D721Med (cell line): ENCODE data around the gene SNX8.

Experiments
- DNase-seq: peaks from one replicate; pipeline ENCODE4 v3.0.0; 2011; ENCODE audit warnings: low spot score; ENCODE audit not compliant: insufficient read length
- FAIRE-seq: peaks from 2 replicates; lab custom pipeline; 2011; peaks lifted over from hg19 to GRCh38; lab: Jason Lieb, UNC
- CTCF ChIP-seq: IDR thresholded peaks from 2 replicates; pipeline ENCODE4 v1.5.1; 2012; ENCODE audit warnings: mild to moderate bottlenecking, control low read depth; ENCODE audit not compliant: insufficient read depth; ENCODE audit errors: missing control alignments

Gene SNX8

GRCh38 chr7:2357165-2357564 lies 42.9 kb upstream of the SNX8 start:
- no peak for TF ChIP-seq CTCF
- no peak for FAIRE-seq
- no peak for DNase-seq

- TF ChIP-seq CTCF = no peak
- no peak for DNase-seq
- FAIRE-seq = no peak
These were observed 41.4 kb upstream of the SNX8 start for GRCh38 chr7:2355705-2356008.

- no peak for FAIRE-seq
- DNase-seq = no peak
- no peak for TF ChIP-seq CTCF
These were observed 40.9 kb upstream of the SNX8 start for GRCh38 chr7:2354939-2355704.

GRCh38 chr7:2354186-2354938 lies 40.1 kb upstream of the SNX8 start, which contains the start of gene EIF3B:
Gene EIF3B (plus strand): TSS chr7:2354827. CDS start chr7:2354922, 95 bp downstream.
- DNase-seq = peak; percentile 82
- TF ChIP-seq CTCF = no peak

GRCh38 chr7:2353936-2354185 lies 39.6 kb upstream of the SNX8 start:
- DNase-seq (peak; percentile 94), FAIRE-seq (no peak)
- TF ChIP-seq CTCF = no peak

More at GRCh38 chr7:2354186-2354938, 40.1 kb upstream of the SNX8 start, which contains the start of gene EIF3B:
- no peak for FAIRE-seq

- no peak for FAIRE-seq
- no peak for DNase-seq
- no peak for TF ChIP-seq CTCF
These were observed 39.1 kb upstream of the SNX8 start for GRCh38 chr7:2353113-2353935.

- DNase-seq (no peak), FAIRE-seq (no peak)
- TF ChIP-seq CTCF = no peak
These were observed 36.6 kb upstream of the SNX8 start for GRCh38 chr7:2350861-2351260.
